HCT116 (cell line): ENCODE measurements around the gene KCNK10. TPM values are rescaled to one million over a fixed set of nuclear protein-coding genes. Genes with fewer than 3 reads are reported as not detected.

ENCODE experiments used
- ATAC-seq: fragments of 200-7000 bp; cut with Tn5 transposase; 2 replicates; pipeline ENCODE4 v1.9.1; 2020; ENCODE audit warnings: mild to moderate bottlenecking, moderate library complexity
- BruUV-seq: library from RNA; stranded (reverse); fragments of 400-500 nt; replicated peaks from 2 replicates; lab custom pipeline; 2021; lab: Mats Ljungman, UMichigan
- CTCF ChIA-PET: fragments of 300-600 bp; sonication (Branson Sonifier 250); formaldehyde crosslinking; loops from one replicate; lab custom pipeline; 2021; ENCODE audit warnings: antibody characterized with exemption; lab: Charles Lee
- POLR2A ChIA-PET: fragments of 300-600, 350-600 bp; sonication (Branson Sonifier 250); formaldehyde crosslinking; loops from one replicate; lab custom pipeline; 2021; ENCODE audit warnings: antibody characterized with exemption; lab: Charles Lee
- RAD21 ChIA-PET, 2 experiments: fragments of 300-600 bp; sonication (Branson Sonifier 250); formaldehyde crosslinking; loops; one replicate each; lab custom pipeline; 2023; ENCODE audit warnings: low total read pairs in 2 of 2; ENCODE audit not compliant: uncharacterized antibody in 2 of 2, unreplicated experiment in 2 of 2, low non-redundant PET in 1 of 2; lab: Charles Lee
- DNase-seq: peaks from one replicate; pipeline ENCODE4 v3.0.0-alpha.2; 2010; ENCODE audit warnings: low read depth, low spot score
- H2AFZ ChIP-seq: fragments of 200-600 bp; shearing (Covaris generic), sonication (generic); 2 replicates; pipeline ENCODE4 v1.6.1; 2017; ENCODE audit warnings: low read depth, mixed run types, mixed read lengths, antibody characterized with exemption, low read length; ENCODE audit not compliant: poor library complexity, severe bottlenecking
- H3K27ac ChIP-seq: 2 replicates; pipeline ENCODE4 v1.5.1; 2012; ENCODE audit warnings: low read depth, low read length
- H3K27me3 ChIP-seq: fragments of 200-600 bp; sonication (generic); 2 replicates; pipeline ENCODE4 v1.6.1; 2016; ENCODE audit warnings: mixed run types, low read length, mixed read lengths; ENCODE audit not compliant: insufficient read depth
- H3K36me3 ChIP-seq, 2 experiments: fragments of 200-500 bp in 1 of 2; fragments of 200-600 bp in 1 of 2; sonication (Bioruptor generic) in 1 of 2; sonication (generic) in 1 of 2; 2 replicates each; pipeline versions ENCODE4 v1.5.1 to v1.6.1; 2014 to 2016; ENCODE audit warnings: low read length in 2 of 2, inconsistent platforms in 1 of 2, mixed read lengths in 1 of 2, mixed run types in 1 of 2; ENCODE audit not compliant: insufficient read depth in 2 of 2, control insufficient read depth in 1 of 2
- H3K4me1 ChIP-seq, 2 experiments: fragments of 200-600 bp in 1 of 2; sonication (generic) in 1 of 2; 2 replicates each; pipeline versions ENCODE4 v1.5.1 to v1.6.1; 2012 to 2017; ENCODE audit warnings: low read length in 2 of 2, inconsistent platforms in 1 of 2, mild to moderate bottlenecking in 1 of 2, mixed read lengths in 1 of 2, mixed run types in 1 of 2, moderate library complexity in 1 of 2; ENCODE audit not compliant: insufficient read depth in 2 of 2, control insufficient read depth in 1 of 2
- H3K4me2 ChIP-seq: fragments of 200-600 bp; sonication (generic); 2 replicates; pipeline ENCODE4 v1.6.1; 2017; ENCODE audit warnings: mixed run types, low read length, mixed read lengths
- H3K4me3 ChIP-seq, 2 experiments: fragments of 200-600 bp in 1 of 2; sonication (generic) in 1 of 2; replicated peaks in 1 of 2; 2 replicates each; pipeline ENCODE4 v1.5.1; 2011 to 2016; ENCODE audit warnings: low read length in 2 of 2, control low read depth in 1 of 2, low read depth in 1 of 2, mild to moderate bottlenecking in 1 of 2, mixed read lengths in 1 of 2, mixed run types in 1 of 2
- H3K79me2 ChIP-seq: fragments of 200-600 bp; sonication (generic); 2 replicates; pipeline ENCODE4 v1.6.1; 2017; ENCODE audit warnings: mild to moderate bottlenecking, mixed run types, low read length, moderate library complexity, mixed read lengths; ENCODE audit not compliant: insufficient read depth
- H3K9ac ChIP-seq: fragments of 200-600 bp; sonication (generic); 2 replicates; pipeline ENCODE4 v1.6.1; 2016; ENCODE audit warnings: low read length, mixed read lengths
- H3K9me2 ChIP-seq: fragments of 200-600 bp; sonication (generic), shearing (Covaris generic); 2 replicates; pipeline ENCODE4 v1.6.1; 2017; ENCODE audit warnings: mixed run types, mild to moderate bottlenecking, moderate library complexity; ENCODE audit not compliant: insufficient read depth
- H3K9me3 ChIP-seq, 2 experiments: fragments of 200-500 bp in 1 of 2; fragments of 200-600 bp in 1 of 2; sonication (Bioruptor generic) in 1 of 2; sonication (generic) in 1 of 2; 2 replicates each; pipeline ENCODE4 v1.6.1; 2014 to 2017; ENCODE audit warnings: low read length in 2 of 2, mixed read lengths in 2 of 2, inconsistent platforms in 1 of 2, low read depth in 1 of 2, mild to moderate bottlenecking in 1 of 2, mixed run types in 1 of 2, moderate library complexity in 1 of 2; ENCODE audit not compliant: control insufficient read depth in 1 of 2, insufficient read depth in 1 of 2
- H4K20me1 ChIP-seq: fragments of 200-600 bp; sonication (generic), shearing (Covaris generic); 2 replicates; pipeline ENCODE4 v1.6.1; 2017; ENCODE audit warnings: mixed run types, mild to moderate bottlenecking, moderate library complexity; ENCODE audit not compliant: insufficient read depth
- ATF3 ChIP-seq: IDR thresholded peaks from 2 replicates; pipeline ENCODE4 v1.6.1; 2012
- CBX3 ChIP-seq: IDR thresholded peaks from 2 replicates; pipeline ENCODE4 v1.6.1; 2012; ENCODE audit warnings: low read depth
- CEBPB ChIP-seq: IDR thresholded peaks from 2 replicates; pipeline ENCODE4 v1.6.1; 2012; ENCODE audit warnings: low read depth
- EZH2 ChIP-seq: fragments of 200-600 bp; sonication (generic); IDR thresholded peaks from 2 replicates; pipeline ENCODE4 v1.6.1; 2017; ENCODE audit warnings: antibody characterized with exemption, mixed run types
- EZH2phosphoT487 ChIP-seq: fragments of 200-600 bp; IDR thresholded peaks from 2 replicates; pipeline ENCODE4 v1.6.1; 2018; ENCODE audit warnings: antibody characterized with exemption, borderline replicate concordance
- MAX ChIP-seq: IDR thresholded peaks from 2 replicates; pipeline ENCODE4 v1.6.1; 2012
- POLR2A ChIP-seq: IDR thresholded peaks from 2 replicates; pipeline ENCODE4 v1.7.0; 2011; ENCODE audit warnings: borderline replicate concordance; ENCODE audit not compliant: insufficient read depth, insufficient read length; ENCODE audit errors: extremely low read depth
- POLR2AphosphoS5 ChIP-seq: IDR thresholded peaks from 2 replicates; pipeline ENCODE4 v1.6.1; 2011; ENCODE audit warnings: mild to moderate bottlenecking, low read depth, low read length, moderate library complexity
- RAD21 ChIP-seq: IDR thresholded peaks from 2 replicates; pipeline ENCODE4 v1.6.1; 2012; ENCODE audit warnings: low read depth, mild to moderate bottlenecking
- SRF ChIP-seq: IDR thresholded peaks from 2 replicates; pipeline ENCODE4 v1.6.1; 2012; ENCODE audit warnings: low read depth
- ZBTB33 ChIP-seq: IDR thresholded peaks from 2 replicates; pipeline ENCODE4 v1.6.1; 2011; ENCODE audit warnings: mild to moderate bottlenecking, low read length, moderate library complexity; ENCODE audit not compliant: insufficient replicate concordance; ENCODE audit errors: extremely low read depth
- ZNF274 ChIP-seq: fragments of 200-500 bp; sonication (Bioruptor generic); IDR thresholded peaks from 2 replicates; pipeline ENCODE4 v1.6.1; 2014; ENCODE audit warnings: mild to moderate bottlenecking, low read depth, low read length, inconsistent platforms
- intact Hi-C: fragments of 100-400 bp; cut with micrococcal nuclease; formaldehyde crosslinking; loops from 2 replicates; pipeline ENCODE4 v1.10.0; 2022
- total RNA-seq: library from RNA; stranded (reverse); gene quantifications from one replicate; pipeline ENCODE4 v1.2.1, GENCODE V29; 2021; ENCODE audit not compliant: unreplicated experiment

The KCNK10 gene
- total RNA-seq, 1 experiment from 2014 or later: not detected

GRCh38 chr14:88249266-88249665 lies 73.8 kb downstream of the KCNK10 start (continued):
- TF ChIP-seq ZBTB33: no peak
- no peak for TF ChIP-seq EZH2
- no peak for TF ChIP-seq MAX
- TF ChIP-seq POLR2A: no peak
- no peak for TF ChIP-seq ZNF274
- no peak for TF ChIP-seq RAD21
- TF ChIP-seq, all 23 proteins: peak for 0

- Histone ChIP-seq H3K79me2 (no peaks in the 10 kb centered on the region), H4K20me1 (no peaks in the 10 kb centered on the region), H3K36me3 (no peaks in the 10 kb centered on the region), H3K9me2 (no peaks in the 10 kb centered on the region), H3K27me3 (peaks cover 10% of the 10 kb centered on the region; the same call in 1 of the 2 replicates), H3K9ac (no peak overlapping the region)
- TF ChIP-seq CBX3 (no peak), RAD21 (no peak), CEBPB (no peak), SRF (no peak), EZH2 (no peak), ZBTB33 (no peak), ATF3 (no peak), POLR2AphosphoS5 (no peak), EZH2phosphoT487 (no peak), POLR2A (no peak), ZNF274 (no peak)
- TF ChIP-seq, all 23 proteins: peak for 0
- no peak overlapping the region for H3K4me3 ChIP-seq
- DNase-seq (no peak), ATAC-seq (no peak)
- no peak overlapping the region for H3K4me2 ChIP-seq
- POLR2A ChIA-PET: no interaction called here
- no peaks in the 10 kb centered on the region for H3K4me1 ChIP-seq
- CTCF ChIA-PET: no interaction called here
- intact Hi-C loops: no loop called here
- H3K9me3 ChIP-seq: no peaks in the 10 kb centered on the region
- RAD21 ChIA-PET: no interaction called here
- H2AFZ ChIP-seq: no peak overlapping the region
- no TSS peak for BruUV-seq
- H3K27ac ChIP-seq: no peak overlapping the region
Observed at GRCh38 chr14:88248606-88249005, 74.5 kb downstream of the KCNK10 start.
